ENCODE data around the gene NEU1.
"Not testable (repeated sequence)": the region's sequence is repeated elsewhere in the genome, so short reads cannot be mapped to it uniquely, and the experiment has no call there.

NEU1 gene

GRCh38 chr6:31815025-31815838, 47.4 kb downstream of the NEU1 start, which contains the start of the genes HSPA1A and HSPA1L:
HSPA1A (plus strand) TSS chr6:31815543; CDS start chr6:31815757, 214 bp downstream.
HSPA1L (minus strand) TSS chr6:31815283; CDS start chr6:31811972, 3,311 bp downstream.
- peak; percentile 98 for DNase-seq

- DNase-seq: peak; percentile 99
Measured at GRCh38 chr6:31814677-31815024, 48.0 kb downstream of the NEU1 start.

GRCh38 chr6:31813465-31813849, 49.2 kb downstream of the NEU1 start:
- DNase-seq: no peak

GRCh38 chr6:31811645-31812044, 51.0 kb downstream of the NEU1 start:
- DNase-seq: no peak

- DNase-seq: not testable (repeated sequence)
Measured at GRCh38 chr6:31808599-31808998, 54.0 kb downstream of the NEU1 start.
